ENCODE data around the gene ARL8B. TPM values are rescaled to one million over a fixed set of nuclear protein-coding genes. Genes with fewer than 3 reads are reported as not detected.

Gene ARL8B
- total RNA-seq, 1 experiment from 2014 or later: 29.0 TPM

GRCh38 chr3:5098346-5098745 lies 23.7 kb upstream of the ARL8B start:
- Histone ChIP-seq H3K23me2 (ENCODE audit: insufficient read length, low read depth, low read length, poor library complexity, severe bottlenecking) (no peaks in the 10 kb centered on the region), H2AK5ac (ENCODE audit: insufficient read length, low read length) (no peak overlapping the region), H3K14ac (ENCODE audit: insufficient read depth, low read length) (no peak overlapping the region), H4K20me1 (ENCODE audit: control insufficient read depth, insufficient read depth, insufficient read length) (no peaks in the 10 kb centered on the region), H3K4ac (ENCODE audit: low read depth, low read length) (no peak overlapping the region), H3K79me1 (ENCODE audit: insufficient read depth, low read depth, low read length, poor library complexity, severe bottlenecking) (no peaks in the 10 kb centered on the region), H3K27ac (ENCODE audit: insufficient read length, low read depth, low read length) (no peak overlapping the region), H3K4me1 (ENCODE audit: insufficient read depth, low read length) (no peaks in the 10 kb centered on the region; the same call in 1 of the 2 replicates), H4K5ac (ENCODE audit: insufficient read length, low read depth, low read length) (no peak overlapping the region), H2BK20ac (ENCODE audit: low read depth, low read length, poor library complexity, severe bottlenecking) (no peak overlapping the region), H2AFZ (ENCODE audit: low read length) (no peak overlapping the region), H3K9ac (ENCODE audit: extremely low read depth, insufficient read length, low read length) (no peak overlapping the region), H3K79me2 (ENCODE audit: insufficient read depth, low read length) (no peaks in the 10 kb centered on the region), H3K27me3 (ENCODE audit: insufficient read depth, low read length) (no peaks in the 10 kb centered on the region), H3K56ac (ENCODE audit: insufficient read length, low read depth, low read length) (no peak overlapping the region), H2BK15ac (ENCODE audit: low read depth, low read length) (no peak overlapping the region), H2BK120ac (ENCODE audit: low read depth, low read length, poor library complexity, severe bottlenecking) (no peak overlapping the region), H3K18ac (ENCODE audit: insufficient read length, low read depth, low read length) (no peak overlapping the region), H3T11ph (ENCODE audit: low read length) (no peak overlapping the region), H4K91ac (ENCODE audit: insufficient read length, low read depth, low read length) (no peak overlapping the region), H3K9me3 (ENCODE audit: control insufficient read depth, low read depth, low read length) (no peaks in the 10 kb centered on the region), H3K23ac (ENCODE audit: insufficient read length, low read depth, low read length) (no peak overlapping the region), H4K8ac (replicated peaks; ENCODE audit: insufficient read length, low read depth, low read length) (no peak overlapping the region), H2BK12ac (ENCODE audit: insufficient read length, low read depth, low read length) (no peak overlapping the region), H2BK5ac (ENCODE audit: insufficient read length, low read length) (no peak overlapping the region), H3K4me2 (ENCODE audit: insufficient read depth, insufficient read length, low read length) (no peak overlapping the region)
- Mint-ChIP-seq H3K36me3 (ENCODE audit: insufficient read depth in 1 of 3, low read depth in 3 of 3) (no peaks in the 10 kb centered on the region), H3K9me3 (no peaks in the 10 kb centered on the region; a peak in 1 of 5 replicates), H3K4me1 (peaks cover 8 to 9% of the 10 kb centered on the region in 2 experiments), H3K27ac (no peak overlapping the region), H3K4me3 (no peak overlapping the region), H3K27me3 (ENCODE audit: low read depth) (peaks cover 48% of the 10 kb centered on the region)
- no CpG with 5 or more reads among the region's 4 CpGs for WGBS (ENCODE audit: extremely low coverage, insufficient read length, low lambda C conversion rate)
- no peak for TF ChIP-seq CTCF (conservative IDR thresholded peaks at IDR 0.05)
- no peak for DNase-seq
